ENCODE measurements around the gene ADAMTSL5. TPM values are rescaled to one million over a fixed set of nuclear protein-coding genes. Genes with fewer than 3 reads are reported as not detected.
"Not testable (repeated sequence)": the region's sequence is repeated elsewhere in the genome, so short reads cannot be mapped to it uniquely, and the experiment has no call there.

The ADAMTSL5 gene
- total RNA-seq, 1 experiment from 2014 or later = 0.86 TPM

GRCh38 chr19:1531587-1531986 lies 18.8 kb upstream of the ADAMTSL5 start:
- CTCF ChIA-PET = interaction anchor here (0.7 kb wide), 1 partner anchor 252 kb away, joined by 4 read pairs; no protein-coding TSS in a partner anchor
- H3K4me1 ChIP-seq (ENCODE audit: insufficient read depth, low read length, poor library complexity, severe bottlenecking) = no peaks in the 10 kb centered on the region
- no peak for DNase-seq (ENCODE audit: low spot score)
- no peaks in the 10 kb centered on the region for H3K9me3 ChIP-seq (ENCODE audit: low read depth, low read length, poor library complexity, severe bottlenecking)
- no peaks in the 10 kb centered on the region for H3K27me3 ChIP-seq (replicated peaks; ENCODE audit: insufficient read depth, low read depth, low read length, poor library complexity)
- no peak overlapping the region for H3K27ac ChIP-seq (ENCODE audit: low read depth, low read length, poor library complexity, severe bottlenecking)
- intact Hi-C loops (cut with micrococcal nuclease; ENCODE audit: unreplicated experiment) = no loop called here
- H3K4me3 ChIP-seq (ENCODE audit: low read depth, low read length, poor library complexity, severe bottlenecking) = no peak overlapping the region
- TF ChIP-seq CTCF (conservative IDR thresholded peaks at IDR 0.05; ENCODE audit: low read depth, low read length) (no peak), EZH2 (IDR thresholded peaks at IDR 0.05; ENCODE audit: borderline replicate concordance, low read depth, low read length, poor library complexity, severe bottlenecking) (no peak)
- no TSS peak for BruUV-seq (replicated peaks)
- no peaks in the 10 kb centered on the region for H3K36me3 ChIP-seq (ENCODE audit: insufficient read depth, low read length, poor library complexity, severe bottlenecking)
- POLR2A ChIA-PET (ENCODE audit: low non-redundant PET) = interaction anchor here (0.7 kb wide), 1 partner anchor 293 kb away, joined by 13 read pairs; no protein-coding TSS in a partner anchor

DNA sequence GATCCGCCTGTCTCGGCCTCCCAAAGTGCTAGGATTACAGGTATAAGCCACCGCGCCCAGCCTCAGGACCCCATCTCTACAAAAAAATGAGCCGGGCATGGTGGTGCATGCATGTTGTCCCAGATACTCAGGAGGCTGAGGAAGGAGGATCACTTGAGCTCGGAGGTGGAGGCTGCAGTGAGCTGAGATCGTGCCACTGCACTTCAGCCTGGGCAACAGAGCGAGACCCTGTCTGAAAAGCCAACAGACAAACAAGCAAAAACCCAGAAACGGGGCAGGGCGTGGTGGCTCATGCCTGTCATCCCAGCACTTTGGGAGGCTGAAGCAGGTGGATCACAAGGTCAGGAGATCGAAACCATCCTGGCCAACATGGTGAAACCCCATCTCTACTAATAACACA lies 18.0 kb upstream of the ADAMTSL5 start:
- H3K27ac ChIP-seq (ENCODE audit: low read depth, low read length, poor library complexity, severe bottlenecking); H3K9me3 ChIP-seq (ENCODE audit: low read depth, low read length, poor library complexity, severe bottlenecking); BruUV-seq (replicated peaks); H3K36me3 ChIP-seq (ENCODE audit: insufficient read depth, low read length, poor library complexity, severe bottlenecking); POLR2A ChIA-PET (ENCODE audit: low non-redundant PET); H3K4me3 ChIP-seq (ENCODE audit: low read depth, low read length, poor library complexity, severe bottlenecking); intact Hi-C loops (cut with micrococcal nuclease; ENCODE audit: unreplicated experiment); H3K4me1 ChIP-seq (ENCODE audit: insufficient read depth, low read length, poor library complexity, severe bottlenecking); H3K27me3 ChIP-seq (replicated peaks; ENCODE audit: insufficient read depth, low read depth, low read length, poor library complexity); DNase-seq (ENCODE audit: low spot score): not testable (repeated sequence)
- CTCF ChIA-PET = interaction anchor here (0.6 to 0.7 kb wide), 2 partner anchors 267 to 1770 kb away, joined by 9 to 15 read pairs; no protein-coding TSS in a partner anchor

- Histone ChIP-seq H3K4me3 (ENCODE audit: low read depth, low read length, poor library complexity, severe bottlenecking) (no peak overlapping the region), H3K27me3 (replicated peaks; ENCODE audit: insufficient read depth, low read depth, low read length, poor library complexity) (peaks cover 13% of the 10 kb centered on the region), H3K36me3 (ENCODE audit: insufficient read depth, low read length, poor library complexity, severe bottlenecking) (no peaks in the 10 kb centered on the region), H3K4me1 (ENCODE audit: insufficient read depth, low read length, poor library complexity, severe bottlenecking) (peaks cover 2% of the 10 kb centered on the region), H3K27ac (ENCODE audit: low read depth, low read length, poor library complexity, severe bottlenecking) (no peak overlapping the region), H3K9me3 (ENCODE audit: low read depth, low read length, poor library complexity, severe bottlenecking) (no peaks in the 10 kb centered on the region)
- no peak for TF ChIP-seq CTCF (conservative IDR thresholded peaks at IDR 0.05; ENCODE audit: low read depth, low read length)
- no peak for TF ChIP-seq EZH2 (IDR thresholded peaks at IDR 0.05; ENCODE audit: borderline replicate concordance, low read depth, low read length, poor library complexity, severe bottlenecking)
- intact Hi-C loops (cut with micrococcal nuclease; ENCODE audit: unreplicated experiment) = no loop called here
- POLR2A ChIA-PET (ENCODE audit: low non-redundant PET) = no interaction called here
- CTCF ChIA-PET = no interaction called here
- no peak for DNase-seq (ENCODE audit: low spot score)
- no TSS peak for BruUV-seq (replicated peaks)
Measured at GRCh38 chr19:1529430-1529816, 16.6 kb upstream of the ADAMTSL5 start.

Measured in A673 (cell line).